ENCODE measurements around the gene MPI. TPM values are rescaled to one million over a fixed set of nuclear protein-coding genes. Genes with fewer than 3 reads are reported as not detected.
"Not testable (repeated sequence)": the region's sequence is repeated elsewhere in the genome, so short reads cannot be mapped to it uniquely, and the experiment has no call there.

Gene MPI
- total RNA-seq, 1 donor from 2014 or later = 43.3 TPM

- H3K4me3 Mint-ChIP-seq = peak overlapping the region; percentile 82
- peaks cover 17% of the 10 kb centered on the region for H3K4me1 Mint-ChIP-seq
- H3K36me3 Mint-ChIP-seq = peaks cover 16% of the 10 kb centered on the region
- no peak for TF ChIP-seq CTCF (IDR thresholded peaks at IDR 0.05; ENCODE audit: unreplicated experiment)
- no peaks in the 10 kb centered on the region for H3K27me3 Mint-ChIP-seq (ENCODE audit: low read depth)
- H3K9me3 Mint-ChIP-seq = no peaks in the 10 kb centered on the region
- peak overlapping the region; percentile 66 for H3K27ac Mint-ChIP-seq
- peak in 1 of 2 experiments; percentile 55 for DNase-seq (ENCODE audit: low spot score in 2 of 2, unreplicated experiment in 2 of 2)
Measured at GRCh38 chr15:74889390-74889882, 406 bp upstream of the MPI start.

- H3K27ac Mint-ChIP-seq = peak overlapping the region; percentile 37
- H3K9me3 Mint-ChIP-seq = no peaks in the 10 kb centered on the region
- H3K27me3 Mint-ChIP-seq (ENCODE audit: low read depth) = no peaks in the 10 kb centered on the region
- H3K4me3 Mint-ChIP-seq = peak overlapping the region; percentile 82
- DNase-seq (ENCODE audit: low spot score in 2 of 2, unreplicated experiment in 2 of 2) = no peak
- peaks cover 17% of the 10 kb centered on the region for H3K4me1 Mint-ChIP-seq
- no peak for TF ChIP-seq CTCF (IDR thresholded peaks at IDR 0.05; ENCODE audit: unreplicated experiment)
- peaks cover 19% of the 10 kb centered on the region for H3K36me3 Mint-ChIP-seq
Measured at GRCh38 chr15:74890665-74890960, 771 bp downstream of the MPI start.

GRCh38 chr15:74891469-74891868, 1.6 kb downstream of the MPI start:
- Mint-ChIP-seq H3K36me3 (peaks cover 20% of the 10 kb centered on the region), H3K27me3 (ENCODE audit: low read depth) (no peaks in the 10 kb centered on the region), H3K4me1 (peaks cover 17% of the 10 kb centered on the region), H3K4me3 (peak overlapping the region; percentile 24), H3K27ac (no peak overlapping the region), H3K9me3 (no peaks in the 10 kb centered on the region)
- DNase-seq (ENCODE audit: low spot score in 2 of 2, unreplicated experiment in 2 of 2) = no peak
- no peak for TF ChIP-seq CTCF (IDR thresholded peaks at IDR 0.05; ENCODE audit: unreplicated experiment)

- peaks cover 17% of the 10 kb centered on the region for H3K4me1 Mint-ChIP-seq
- peaks cover 20% of the 10 kb centered on the region for H3K36me3 Mint-ChIP-seq
- H3K9me3 Mint-ChIP-seq = no peaks in the 10 kb centered on the region
- no peak overlapping the region for H3K27ac Mint-ChIP-seq
- H3K27me3 Mint-ChIP-seq (ENCODE audit: low read depth) = no peaks in the 10 kb centered on the region
- no peak overlapping the region for H3K4me3 Mint-ChIP-seq
- no peak for DNase-seq (ENCODE audit: low spot score in 2 of 2, unreplicated experiment in 2 of 2)
- no peak for TF ChIP-seq CTCF (IDR thresholded peaks at IDR 0.05; ENCODE audit: unreplicated experiment)
Measured at GRCh38 chr15:74892313-74892712, 2.5 kb downstream of the MPI start.

- no peak overlapping the region for H3K27ac Mint-ChIP-seq
- peaks cover 20% of the 10 kb centered on the region for H3K36me3 Mint-ChIP-seq
- H3K4me3 Mint-ChIP-seq = no peak overlapping the region
- no peak for TF ChIP-seq CTCF (IDR thresholded peaks at IDR 0.05; ENCODE audit: unreplicated experiment)
- peaks cover 17% of the 10 kb centered on the region for H3K4me1 Mint-ChIP-seq
- no peak for DNase-seq (ENCODE audit: low spot score in 2 of 2, unreplicated experiment in 2 of 2)
- H3K27me3 Mint-ChIP-seq (ENCODE audit: low read depth) = no peaks in the 10 kb centered on the region
- no peaks in the 10 kb centered on the region for H3K9me3 Mint-ChIP-seq
Measured at GRCh38 chr15:74892931-74893330, 3.1 kb downstream of the MPI start.

- no peak overlapping the region for H3K27ac Mint-ChIP-seq
- no peaks in the 10 kb centered on the region for H3K27me3 Mint-ChIP-seq (ENCODE audit: low read depth)
- H3K4me3 Mint-ChIP-seq = no peak overlapping the region
- H3K9me3 Mint-ChIP-seq = no peaks in the 10 kb centered on the region
- no peak for TF ChIP-seq CTCF (IDR thresholded peaks at IDR 0.05; ENCODE audit: unreplicated experiment)
- no peak for DNase-seq (ENCODE audit: low spot score in 2 of 2, unreplicated experiment in 2 of 2)
- peaks cover 17% of the 10 kb centered on the region for H3K4me1 Mint-ChIP-seq
- H3K36me3 Mint-ChIP-seq = peaks cover 20% of the 10 kb centered on the region
Measured at GRCh38 chr15:74893627-74894026, 3.8 kb downstream of the MPI start.

- H3K27me3 Mint-ChIP-seq (ENCODE audit: low read depth); H3K4me1 Mint-ChIP-seq; H3K4me3 Mint-ChIP-seq; DNase-seq (ENCODE audit: low spot score in 2 of 2, unreplicated experiment in 2 of 2); H3K9me3 Mint-ChIP-seq; H3K27ac Mint-ChIP-seq: not testable (repeated sequence)
- peaks cover 20% of the 10 kb centered on the region for H3K36me3 Mint-ChIP-seq
Measured at GRCh38 chr15:74894383-74894782, 4.5 kb downstream of the MPI start.
